HepG2 (cell line): ENCODE results near the gene RSKR. TPM values are rescaled to one million over a fixed set of nuclear protein-coding genes. Genes with fewer than 3 reads are reported as not detected.
A peak's percentile ranks its signal among the peaks of the same experiment; 100 is the strongest.

Experiments used
- BCL3 ChIP-seq: sonication (generic); formaldehyde crosslinking; IDR thresholded peaks from 2 replicates; pipeline ENCODE4 v1.5.1; 2020; ENCODE audit warnings: mild to moderate bottlenecking, missing genetic modification reagents, moderate library complexity
- BRCA1 ChIP-seq: sonication (generic); formaldehyde crosslinking; IDR thresholded peaks from 2 replicates; pipeline ENCODE4 v1.4.0; 2020; ENCODE audit warnings: missing genetic modification reagents
- CREB1 ChIP-seq, 2 experiments: fragments of 450-650 bp in 1 of 2; IDR thresholded peaks; 2 replicates each; pipeline ENCODE4 v1.6.1; 2016 to 2017; ENCODE audit warnings: control low read depth in 1 of 2, mild to moderate bottlenecking in 1 of 2, missing compliant biosample characterization in 1 of 2, missing genetic modification characterization in 1 of 2
- ETV6 ChIP-seq: sonication (generic); formaldehyde crosslinking; conservative IDR thresholded peaks from 2 replicates; pipeline ENCODE4 v1.4.0; 2020; ENCODE audit warnings: missing genetic modification reagents
- GABPB1 ChIP-seq: IDR thresholded peaks from 2 replicates; pipeline ENCODE4 v1.6.1; 2016; ENCODE audit warnings: mild to moderate bottlenecking, missing genetic modification reagents, moderate library complexity, missing compliant biosample characterization
- NONO ChIP-seq, 2 experiments: fragments of 450-650 bp in 1 of 2; sonication (generic) in 1 of 2; formaldehyde crosslinking in 1 of 2; IDR thresholded peaks in 1 of 2; conservative IDR thresholded peaks in 1 of 2; 2 replicates each; pipeline versions ENCODE4 v1.6.1 to v1.8.0; 2017 to 2022; ENCODE audit warnings: mild to moderate bottlenecking in 1 of 2, missing genetic modification reagents in 1 of 2, moderate library complexity in 1 of 2
- NPAS2 ChIP-seq: sonication (generic); formaldehyde crosslinking; IDR thresholded peaks from 2 replicates; pipeline ENCODE4 v1.8.0; 2022; ENCODE audit warnings: mild to moderate bottlenecking, missing genetic modification reagents, borderline replicate concordance
- NR3C1 ChIP-seq: sonication (generic); formaldehyde crosslinking; IDR thresholded peaks from 2 replicates; pipeline ENCODE4 v1.4.0; 2020; ENCODE audit warnings: missing genetic modification reagents
- PAF1 ChIP-seq: IDR thresholded peaks from 2 replicates; pipeline ENCODE4 v1.6.1; 2016; ENCODE audit warnings: missing genetic modification reagents, missing compliant biosample characterization
- SIN3B ChIP-seq: fragments of 150-350 bp; IDR thresholded peaks from 2 replicates; pipeline ENCODE4 v1.6.1; 2014; ENCODE audit warnings: low read length
- TRIM24 ChIP-seq: sonication (generic); formaldehyde crosslinking; IDR thresholded peaks from 2 replicates; pipeline ENCODE4 v1.8.0; 2022; ENCODE audit warnings: mild to moderate bottlenecking, missing genetic modification reagents
- ZKSCAN5 ChIP-seq: sonication (generic); formaldehyde crosslinking; IDR thresholded peaks from 2 replicates; pipeline ENCODE4 v1.5.1; 2020; ENCODE audit warnings: mild to moderate bottlenecking, missing genetic modification reagents
- ZMAT5 ChIP-seq: sonication (generic); formaldehyde crosslinking; IDR thresholded peaks from 2 replicates; pipeline ENCODE4 v1.5.0; 2020; ENCODE audit warnings: mild to moderate bottlenecking, low read depth, missing genetic modification reagents, borderline replicate concordance
- ZNF207 ChIP-seq: fragments of 450-650 bp; IDR thresholded peaks from 2 replicates; pipeline ENCODE4 v1.6.1; 2016; ENCODE audit warnings: antibody characterized with exemption, borderline replicate concordance
- ZNF530 ChIP-seq: sonication (generic); formaldehyde crosslinking; IDR thresholded peaks from 2 replicates; pipeline ENCODE4 v1.5.0; 2020; ENCODE audit warnings: low read depth, mild to moderate bottlenecking, missing genetic modification reagents
- ZNF552 ChIP-seq: sonication (generic); formaldehyde crosslinking; IDR thresholded peaks from 2 replicates; pipeline ENCODE4 v1.9.0; 2022; ENCODE audit warnings: missing genetic modification reagents, mild to moderate bottlenecking, borderline replicate concordance
- ZNF598 ChIP-seq: sonication (generic); formaldehyde crosslinking; IDR thresholded peaks from 2 replicates; pipeline ENCODE4 v1.5.1; 2020; ENCODE audit warnings: mild to moderate bottlenecking, missing genetic modification reagents, borderline replicate concordance
- ZNF678 ChIP-seq: sonication (generic); formaldehyde crosslinking; IDR thresholded peaks from 2 replicates; pipeline ENCODE4 v1.4.0; 2020; ENCODE audit warnings: mild to moderate bottlenecking, missing genetic modification reagents
- ZSCAN9 ChIP-seq: IDR thresholded peaks from 2 replicates; pipeline ENCODE4 v1.6.1; 2016; ENCODE audit warnings: borderline replicate concordance
- polyA plus RNA-seq, 8 experiments: library from polyadenylated mRNA; depleted of rRNA in 3 of 8; stranded (reverse) in 7 of 8; unstranded in 1 of 8; fragments of >200 nt; fragmentation: Illumina TruSeq in 4 of 8; extraction: Trizol in 4 of 8; gene quantifications; 2 replicates each; pipeline versions ENCODE4 v1.2.1 to v1.2.3, GENCODE V29; 2011 to 2016; ENCODE audit warnings: low read depth in 4 of 8, missing spikeins in 1 of 8, mixed read lengths in 1 of 8; ENCODE audit not compliant: insufficient read depth in 1 of 8
- total RNA-seq, 5 experiments: library from RNA; depleted of rRNA; stranded (reverse); fragments of >200 nt; fragmentation: Illumina TruSeq; extraction: Trizol; gene quantifications; 2 replicates each; pipeline ENCODE4 v1.2.3, GENCODE V29; 2016; ENCODE audit warnings: low read depth in 1 of 5
- TF ChIP-seq, protein P1 (sequence below): sonication (generic); formaldehyde crosslinking; IDR thresholded peaks from 2 replicates; pipeline ENCODE4 v1.5.0; 2020; ENCODE audit warnings: missing genetic modification reagents
- TF ChIP-seq, protein P2 (sequence below): sonication (generic); formaldehyde crosslinking; IDR thresholded peaks from 2 replicates; pipeline ENCODE4 v1.4.0; 2020; ENCODE audit warnings: missing genetic modification reagents
- TF ChIP-seq, protein P3 (sequence below): sonication (generic); formaldehyde crosslinking; IDR thresholded peaks from 2 replicates; pipeline ENCODE4 v1.4.0; 2020; ENCODE audit warnings: low read depth, mild to moderate bottlenecking, missing genetic modification reagents

Gene RSKR
- total and polyA plus RNA-seq, 2 of the 13 experiments (the other 11 are each of a cell fraction or from before 2014, with no cell fraction given), result 5.0 to 10.4 TPM

GRCh38 chr17:28571361-28572122 is 42.4 kb downstream of the RSKR start, which contains the start of gene PIGS (continued):
- TF ChIP-seq NONO (IDR thresholded peaks at IDR 0.05), result no peak
- no peak; the same call in 1 of the 2 replicates for TF ChIP-seq NONO (CRISPR knock-in tag; conservative IDR thresholded peaks at IDR 0.05)
- TF ChIP-seq PAF1 (CRISPR knock-in tag), result no peak
- no peak for TF ChIP-seq TRIM24 (CRISPR knock-in tag)
- 0 out of 2 replicates have a peak, but pooled peaks have one; percentile 38 for TF ChIP-seq SIN3B
- TF ChIP-seq GABPB1, result peak; percentile 89
- TF ChIP-seq ZNF530 (CRISPR knock-in tag), result no peak
- TF ChIP-seq ZSCAN9, result no peak
- TF ChIP-seq ZKSCAN5, result no peak
- TF ChIP-seq NR3C1, result no peak
- no peak; the same call in 1 of the 2 replicates for TF ChIP-seq ZNF598 (CRISPR knock-in tag)
- TF ChIP-seq, protein P1, sequence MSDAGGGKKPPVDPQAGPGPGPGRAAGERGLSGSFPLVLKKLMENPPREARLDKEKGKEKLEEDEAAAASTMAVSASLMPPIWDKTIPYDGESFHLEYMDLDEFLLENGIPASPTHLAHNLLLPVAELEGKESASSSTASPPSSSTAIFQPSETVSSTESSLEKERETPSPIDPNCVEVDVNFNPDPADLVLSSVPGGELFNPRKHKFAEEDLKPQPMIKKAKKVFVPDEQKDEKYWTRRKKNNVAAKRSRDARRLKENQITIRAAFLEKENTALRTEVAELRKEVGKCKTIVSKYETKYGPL, result 0 out of 2 replicates have a peak, but pooled peaks have one; percentile 7
- TF ChIP-seq ZNF552 (CRISPR knock-in tag), result no peak
- TF ChIP-seq, protein P2, sequence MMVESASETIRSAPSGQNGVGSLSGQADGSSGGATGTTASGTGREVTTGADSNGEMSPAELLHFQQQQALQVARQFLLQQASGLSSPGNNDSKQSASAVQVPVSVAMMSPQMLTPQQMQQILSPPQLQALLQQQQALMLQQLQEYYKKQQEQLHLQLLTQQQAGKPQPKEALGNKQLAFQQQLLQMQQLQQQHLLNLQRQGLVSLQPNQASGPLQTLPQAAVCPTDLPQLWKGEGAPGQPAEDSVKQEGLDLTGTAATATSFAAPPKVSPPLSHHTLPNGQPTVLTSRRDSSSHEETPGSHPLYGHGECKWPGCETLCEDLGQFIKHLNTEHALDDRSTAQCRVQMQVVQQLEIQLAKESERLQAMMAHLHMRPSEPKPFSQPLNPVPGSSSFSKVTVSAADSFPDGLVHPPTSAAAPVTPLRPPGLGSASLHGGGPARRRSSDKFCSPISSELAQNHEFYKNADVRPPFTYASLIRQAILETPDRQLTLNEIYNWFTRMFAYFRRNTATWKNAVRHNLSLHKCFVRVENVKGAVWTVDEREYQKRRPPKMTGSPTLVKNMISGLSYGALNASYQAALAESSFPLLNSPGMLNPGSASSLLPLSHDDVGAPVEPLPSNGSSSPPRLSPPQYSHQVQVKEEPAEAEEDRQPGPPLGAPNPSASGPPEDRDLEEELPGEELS (CRISPR knock-in tag), result no peak
- no peak for TF ChIP-seq ZNF207
- no peak for TF ChIP-seq CREB1 (IDR thresholded peaks at IDR 0.05)
- no peak; the same call in 1 of the 2 replicates for TF ChIP-seq CREB1 (CRISPR knock-in tag; IDR thresholded peaks at IDR 0.05)
- no peak for TF ChIP-seq ETV6
- no peak for TF ChIP-seq ZNF678 (CRISPR knock-in tag)
- TF ChIP-seq, protein P3, sequence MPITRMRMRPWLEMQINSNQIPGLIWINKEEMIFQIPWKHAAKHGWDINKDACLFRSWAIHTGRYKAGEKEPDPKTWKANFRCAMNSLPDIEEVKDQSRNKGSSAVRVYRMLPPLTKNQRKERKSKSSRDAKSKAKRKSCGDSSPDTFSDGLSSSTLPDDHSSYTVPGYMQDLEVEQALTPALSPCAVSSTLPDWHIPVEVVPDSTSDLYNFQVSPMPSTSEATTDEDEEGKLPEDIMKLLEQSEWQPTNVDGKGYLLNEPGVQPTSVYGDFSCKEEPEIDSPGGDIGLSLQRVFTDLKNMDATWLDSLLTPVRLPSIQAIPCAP, result no peak
- TF ChIP-seq NPAS2 (CRISPR knock-in tag), result no peak
- TF ChIP-seq BRCA1, result no peak
- TF ChIP-seq ZMAT5 (CRISPR knock-in tag), result no peak
- no peak for TF ChIP-seq BCL3 (CRISPR knock-in tag)
